Neural crest cell (in vitro differentiated cells): ENCODE data around the gene PTPN20. TPM values are rescaled to one million over a fixed set of nuclear protein-coding genes. Genes with fewer than 3 reads are reported as not detected.
"Not testable (repeated sequence)": the region's sequence is repeated elsewhere in the genome, so short reads cannot be mapped to it uniquely, and the experiment has no call there.

Experiments used
- DNase-seq: peaks from one replicate; pipeline ENCODE4 v3.0.0; 2021; ENCODE audit warnings: low read depth, mixed read lengths, low spot score
- H3K27ac Mint-ChIP-seq: one replicate; pipeline ENCODE4 v1.8.0; 2021; ENCODE audit warnings: mild to moderate bottlenecking, mixed read lengths; ENCODE audit not compliant: unreplicated experiment
- H3K27me3 Mint-ChIP-seq: 2 replicates; pipeline ENCODE4 v1.8.0; 2021; ENCODE audit warnings: low read depth, mild to moderate bottlenecking, mixed read lengths
- H3K36me3 Mint-ChIP-seq: 2 replicates; pipeline ENCODE4 v1.8.0; 2021; ENCODE audit warnings: low read depth, mild to moderate bottlenecking, mixed read lengths
- H3K4me1 Mint-ChIP-seq: 2 replicates; pipeline ENCODE4 v1.8.0; 2021; ENCODE audit warnings: mixed read lengths
- H3K4me3 Mint-ChIP-seq: one replicate; pipeline ENCODE4 v1.8.0; 2021; ENCODE audit warnings: mild to moderate bottlenecking, mixed read lengths
- H3K9me3 Mint-ChIP-seq: 2 replicates; pipeline ENCODE4 v1.8.0; 2021; ENCODE audit warnings: mixed read lengths
- CTCF ChIP-seq: fragments of 200-600 bp; sonication (generic); conservative IDR thresholded peaks from 2 replicates; pipeline ENCODE4 v1.5.0; 2021; ENCODE audit warnings: antibody characterized with exemption, mild to moderate bottlenecking
- total RNA-seq: library from RNA; stranded (reverse); gene quantifications from 2 replicates; pipeline ENCODE4 v1.2.1, GENCODE V29; 2021

The PTPN20 gene
- total RNA-seq, 1 donor from 2014 or later = not detected

GRCh38 chr10:46907185-46908117 lies 3.8 kb upstream of the PTPN20 start:
- H3K36me3 Mint-ChIP-seq, H3K4me3 Mint-ChIP-seq: not testable (repeated sequence)

GRCh38 chr10:46922498-46922897 lies 11.3 kb downstream of the PTPN20 start:
- DNase-seq, H3K27me3 Mint-ChIP-seq, H3K36me3 Mint-ChIP-seq, H3K27ac Mint-ChIP-seq, H3K9me3 Mint-ChIP-seq, H3K4me3 Mint-ChIP-seq, H3K4me1 Mint-ChIP-seq: not testable (repeated sequence)

More at GRCh38 chr10:46907185-46908117, 3.8 kb upstream of the PTPN20 start:
- DNase-seq, H3K27ac Mint-ChIP-seq, H3K4me1 Mint-ChIP-seq, H3K9me3 Mint-ChIP-seq, H3K27me3 Mint-ChIP-seq: not testable (repeated sequence)

- not testable (repeated sequence) for H3K4me3 Mint-ChIP-seq, H3K27ac Mint-ChIP-seq, H3K27me3 Mint-ChIP-seq, H3K4me1 Mint-ChIP-seq, H3K36me3 Mint-ChIP-seq, H3K9me3 Mint-ChIP-seq, DNase-seq
These were observed 13.9 kb downstream of the PTPN20 start for GRCh38 chr10:46925156-46925555.

- not testable (repeated sequence) for H3K27ac Mint-ChIP-seq, H3K27me3 Mint-ChIP-seq, H3K4me1 Mint-ChIP-seq, H3K36me3 Mint-ChIP-seq, DNase-seq, H3K9me3 Mint-ChIP-seq, H3K4me3 Mint-ChIP-seq
- peak; percentile 41 for TF ChIP-seq CTCF
These were observed 14.6 kb downstream of the PTPN20 start for GRCh38 chr10:46925853-46926252.

GRCh38 chr10:46928810-46929209 lies 17.6 kb downstream of the PTPN20 start:
- DNase-seq, H3K36me3 Mint-ChIP-seq, H3K27ac Mint-ChIP-seq, H3K9me3 Mint-ChIP-seq, H3K4me1 Mint-ChIP-seq, H3K27me3 Mint-ChIP-seq, H3K4me3 Mint-ChIP-seq: not testable (repeated sequence)

- not testable (repeated sequence) for DNase-seq, H3K27me3 Mint-ChIP-seq, H3K36me3 Mint-ChIP-seq, H3K9me3 Mint-ChIP-seq, H3K4me1 Mint-ChIP-seq, H3K4me3 Mint-ChIP-seq, H3K27ac Mint-ChIP-seq
These were observed 21.2 kb downstream of the PTPN20 start for GRCh38 chr10:46932383-46932782.

GRCh38 chr10:46941091-46941490 lies 29.9 kb downstream of the PTPN20 start:
- DNase-seq = not testable (repeated sequence)

GRCh38 chr10:46948687-46949518 lies 37.7 kb downstream of the PTPN20 start:
- not testable (repeated sequence) for DNase-seq, H3K4me1 Mint-ChIP-seq, H3K4me3 Mint-ChIP-seq, H3K36me3 Mint-ChIP-seq, H3K27me3 Mint-ChIP-seq, H3K27ac Mint-ChIP-seq, H3K9me3 Mint-ChIP-seq

More at GRCh38 chr10:46941091-46941490, 29.9 kb downstream of the PTPN20 start:
- not testable (repeated sequence) for H3K36me3 Mint-ChIP-seq, H3K4me3 Mint-ChIP-seq, H3K4me1 Mint-ChIP-seq, H3K27me3 Mint-ChIP-seq, H3K9me3 Mint-ChIP-seq, H3K27ac Mint-ChIP-seq

GRCh38 chr10:46952540-46952939 lies 41.3 kb downstream of the PTPN20 start:
- not testable (repeated sequence) for H3K27ac Mint-ChIP-seq, H3K36me3 Mint-ChIP-seq, H3K4me1 Mint-ChIP-seq, DNase-seq, H3K9me3 Mint-ChIP-seq, H3K4me3 Mint-ChIP-seq, H3K27me3 Mint-ChIP-seq

GRCh38 chr10:46960742-46961141 lies 49.5 kb downstream of the PTPN20 start:
- not testable (repeated sequence) for H3K4me1 Mint-ChIP-seq, H3K27me3 Mint-ChIP-seq, H3K4me3 Mint-ChIP-seq, H3K9me3 Mint-ChIP-seq, H3K36me3 Mint-ChIP-seq, DNase-seq, H3K27ac Mint-ChIP-seq

- H3K27ac Mint-ChIP-seq, H3K27me3 Mint-ChIP-seq, DNase-seq, H3K9me3 Mint-ChIP-seq, H3K36me3 Mint-ChIP-seq, H3K4me3 Mint-ChIP-seq, H3K4me1 Mint-ChIP-seq: not testable (repeated sequence)
These were observed 52.1 kb downstream of the PTPN20 start for GRCh38 chr10:46963356-46963755.

GRCh38 chr10:46967013-46967412 lies 55.8 kb downstream of the PTPN20 start:
- not testable (repeated sequence) for H3K4me3 Mint-ChIP-seq, DNase-seq, H3K9me3 Mint-ChIP-seq, H3K27ac Mint-ChIP-seq, H3K27me3 Mint-ChIP-seq, H3K36me3 Mint-ChIP-seq, H3K4me1 Mint-ChIP-seq
